Fibroblast of mammary gland (primary cell): Measurements from ENCODE around the gene TIFAB.
A peak's percentile ranks its signal among the peaks of the same experiment; 100 is the strongest.

ENCODE experiments used
- DNase-seq: peaks from one replicate; pipeline ENCODE4 v3.0.0-alpha.2; 2010; ENCODE audit warnings: low read depth
- H3K4me3 ChIP-seq: 2 replicates; pipeline ENCODE4 v1.5.1; 2011; ENCODE audit warnings: low read depth, mild to moderate bottlenecking, low read length, moderate library complexity; ENCODE audit not compliant: control insufficient read depth
- TF ChIP-seq, protein P1 (sequence below): conservative IDR thresholded peaks from 2 replicates; pipeline ENCODE4 v1.5.1; 2011; ENCODE audit warnings: low read depth, low read length, inconsistent platforms; ENCODE audit not compliant: control insufficient read depth, insufficient read depth

Gene TIFAB

GRCh38 chr5:135400866-135401265 lies 51.3 kb downstream of the TIFAB start:
- no peak for DNase-seq
- no peak overlapping the region for H3K4me3 ChIP-seq
- TF ChIP-seq, protein P1, sequence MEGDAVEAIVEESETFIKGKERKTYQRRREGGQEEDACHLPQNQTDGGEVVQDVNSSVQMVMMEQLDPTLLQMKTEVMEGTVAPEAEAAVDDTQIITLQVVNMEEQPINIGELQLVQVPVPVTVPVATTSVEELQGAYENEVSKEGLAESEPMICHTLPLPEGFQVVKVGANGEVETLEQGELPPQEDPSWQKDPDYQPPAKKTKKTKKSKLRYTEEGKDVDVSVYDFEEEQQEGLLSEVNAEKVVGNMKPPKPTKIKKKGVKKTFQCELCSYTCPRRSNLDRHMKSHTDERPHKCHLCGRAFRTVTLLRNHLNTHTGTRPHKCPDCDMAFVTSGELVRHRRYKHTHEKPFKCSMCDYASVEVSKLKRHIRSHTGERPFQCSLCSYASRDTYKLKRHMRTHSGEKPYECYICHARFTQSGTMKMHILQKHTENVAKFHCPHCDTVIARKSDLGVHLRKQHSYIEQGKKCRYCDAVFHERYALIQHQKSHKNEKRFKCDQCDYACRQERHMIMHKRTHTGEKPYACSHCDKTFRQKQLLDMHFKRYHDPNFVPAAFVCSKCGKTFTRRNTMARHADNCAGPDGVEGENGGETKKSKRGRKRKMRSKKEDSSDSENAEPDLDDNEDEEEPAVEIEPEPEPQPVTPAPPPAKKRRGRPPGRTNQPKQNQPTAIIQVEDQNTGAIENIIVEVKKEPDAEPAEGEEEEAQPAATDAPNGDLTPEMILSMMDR: no peak

- DNase-seq: no peak
- peak overlapping the region; percentile 64 for H3K4me3 ChIP-seq
- TF ChIP-seq, protein P1: no peak
Observed at GRCh38 chr5:135399794-135400542, 52.2 kb downstream of the TIFAB start.

DNA sequence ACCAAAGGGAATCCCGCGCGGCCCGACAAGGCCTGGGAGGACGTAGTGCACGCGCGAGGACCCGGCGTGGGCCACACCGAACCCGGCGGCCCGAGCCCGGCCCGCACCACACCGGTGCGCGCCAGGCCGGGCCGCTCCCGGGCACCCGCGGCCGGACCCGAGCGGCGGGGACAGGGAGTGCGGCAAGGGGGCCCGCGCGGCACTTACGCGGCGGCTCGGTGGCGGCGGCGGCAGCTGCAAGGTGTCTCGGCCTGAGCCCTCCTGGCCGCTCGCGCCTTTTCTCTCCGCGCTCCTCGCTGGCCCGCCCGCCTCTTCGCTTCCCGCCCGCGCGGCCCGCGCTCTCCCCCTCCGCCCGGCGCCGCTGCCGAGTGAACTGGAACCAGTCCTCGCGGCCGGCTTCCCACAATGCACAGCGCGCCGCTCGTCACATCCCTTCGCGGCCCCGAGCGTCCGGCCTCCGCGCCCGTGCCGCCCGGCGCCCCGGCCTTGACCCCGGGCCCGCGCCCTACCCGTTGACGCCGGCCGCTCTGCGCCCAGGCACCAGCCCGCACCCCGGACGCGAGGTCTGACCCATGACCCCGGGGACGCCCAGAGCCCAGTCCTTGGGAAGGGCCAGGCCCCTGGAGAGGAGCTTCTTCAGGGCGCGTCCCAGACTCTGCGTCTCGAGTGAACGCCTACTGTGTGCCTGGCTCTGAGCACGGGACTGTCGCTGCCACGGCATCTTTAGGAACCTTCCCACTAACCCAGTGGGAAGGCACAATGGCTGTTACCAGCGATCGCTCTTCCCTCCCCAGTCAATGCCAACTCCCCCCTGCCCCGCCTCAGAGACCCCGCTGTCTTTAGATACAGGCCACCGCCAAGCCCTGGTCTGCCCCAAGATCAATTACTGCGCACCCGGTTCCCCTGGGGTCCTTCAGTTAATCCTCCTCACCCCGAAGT lies 53.0 kb downstream of the TIFAB start, which contains the start of gene MACROH2A1:
Gene MACROH2A1, minus strand, starts transcription at position 377 of the 939 bp plus-strand sequence. CDS start 10,138 bp downstream, outside the sequence.
- H3K4me3 ChIP-seq: peak within 1 kb of the TSS; percentile 74
- TF ChIP-seq, protein P1: no peak
- DNase-seq: peak; percentile 78

DNA sequence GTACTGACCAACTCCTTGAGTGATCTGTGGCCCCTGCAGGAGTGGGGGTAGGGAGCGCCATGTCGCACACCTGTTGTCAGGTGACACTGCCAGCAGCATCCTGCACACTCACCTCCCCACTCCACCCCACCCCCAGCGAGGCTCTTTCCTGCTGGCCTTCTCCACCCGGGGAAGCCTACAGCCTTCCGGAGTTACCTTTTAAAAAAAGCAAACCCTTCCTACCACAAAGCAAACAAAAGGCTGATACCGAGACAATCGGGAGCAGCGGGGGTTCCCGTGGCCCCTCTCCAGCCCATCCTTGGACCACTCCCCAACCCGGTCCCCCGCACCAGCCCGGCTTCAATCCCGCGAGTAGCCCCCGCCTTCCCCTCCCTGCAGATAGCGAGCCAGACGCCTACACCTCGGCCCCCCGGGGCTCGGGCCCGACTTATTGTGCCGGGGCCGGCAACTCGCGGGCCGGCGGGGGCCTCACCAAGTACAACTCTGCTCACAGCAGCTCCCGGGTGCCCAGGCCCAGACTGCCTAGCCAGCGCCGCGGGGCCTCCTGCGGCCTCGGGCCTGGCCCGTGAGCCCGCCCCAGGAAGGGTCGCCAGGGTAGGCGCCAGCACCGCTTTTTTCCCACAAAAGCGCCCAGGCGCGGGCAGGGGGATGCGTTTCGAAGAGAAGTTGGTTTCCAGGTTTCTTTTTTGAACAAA lies 53.8 kb downstream of the TIFAB start:
- TF ChIP-seq, protein P1: no peak
- DNase-seq: no peak
- peak overlapping the region; percentile 74 for H3K4me3 ChIP-seq
